ENCODE results near the gene CCDC188. TPM values are rescaled to one million over a fixed set of nuclear protein-coding genes. Genes with fewer than 3 reads are reported as not detected.

CCDC188 gene
- total RNA-seq, 1 experiment from 2014 or later, result not detected

DNA sequence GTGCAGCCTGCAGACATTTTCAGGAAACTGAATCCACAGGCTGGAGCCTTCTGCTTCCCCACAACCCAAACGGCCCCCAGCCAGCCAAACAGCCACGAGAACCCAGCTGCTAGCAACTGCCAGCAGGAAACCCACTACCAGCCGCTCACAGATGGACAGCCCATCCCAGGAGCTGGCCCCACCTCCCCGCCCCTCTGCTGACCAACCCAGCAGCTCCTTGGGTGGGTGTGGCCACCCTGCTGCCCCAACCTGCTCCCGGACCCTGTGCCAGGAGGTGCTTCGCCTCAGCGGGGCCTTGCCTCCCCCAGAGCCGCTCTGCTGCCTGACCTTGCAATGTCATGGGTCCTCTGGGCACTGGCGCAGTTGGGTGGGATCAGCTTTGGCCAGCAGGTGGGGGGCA, 8.2 kb upstream of the CCDC188 start:
- no peak overlapping the region for H3K9ac ChIP-seq (ENCODE audit: low read length)

DNA sequence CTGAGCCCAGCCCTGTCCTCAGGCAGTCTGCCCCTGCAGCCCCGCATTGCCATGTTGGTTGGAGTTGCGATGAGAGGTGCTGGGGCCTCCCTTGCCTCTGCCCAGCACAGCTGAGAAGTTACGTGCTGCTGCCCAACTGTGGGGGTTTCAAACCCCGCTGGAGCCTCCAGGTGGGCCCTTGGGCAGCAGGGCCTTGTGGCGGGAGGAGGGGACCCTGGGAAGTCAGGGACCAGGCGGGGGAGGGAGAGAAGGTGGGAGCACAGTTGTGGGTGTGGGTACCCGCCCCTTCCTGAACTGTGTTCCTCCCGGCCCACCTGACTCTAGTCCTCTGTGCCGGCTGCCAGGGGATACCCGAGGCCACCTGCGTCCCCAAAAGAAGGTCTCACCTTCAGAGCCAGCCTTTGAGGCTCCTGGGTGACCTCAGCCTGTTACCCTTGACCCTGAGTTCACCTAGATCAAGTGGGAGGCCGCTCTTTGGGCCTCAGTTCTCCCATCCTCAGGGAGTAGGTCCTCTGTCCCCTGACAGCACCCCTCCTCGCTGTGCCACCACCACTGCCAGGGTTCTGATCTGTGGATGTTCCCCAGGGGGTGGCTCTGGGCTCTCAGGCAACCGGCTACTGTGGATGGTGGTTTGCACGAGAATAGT, 7.7 kb upstream of the CCDC188 start:
- Histone ChIP-seq H3K4me2 (ENCODE audit: low read depth, low read length, poor library complexity, severe bottlenecking) (no peak overlapping the region), H2AFZ (ENCODE audit: low read length) (no peak overlapping the region), H3K36me3 (ENCODE audit: insufficient read depth, low read length) (no peaks in the 10 kb centered on the region), H3K4me1 (ENCODE audit: low read length) (no peaks in the 10 kb centered on the region), H3K9me2 (replicated peaks; ENCODE audit: insufficient read depth, low read length) (no peaks in the 10 kb centered on the region), H3K9ac (ENCODE audit: low read length) (no peak overlapping the region), H3K27ac (ENCODE audit: low read length) (no peak overlapping the region), H3K4me3 (ENCODE audit: low read length) (no peak overlapping the region), H3K27me3 (ENCODE audit: low read length) (no peaks in the 10 kb centered on the region), H3K79me2 (ENCODE audit: low read length) (no peaks in the 10 kb centered on the region), H4K20me1 (ENCODE audit: insufficient read depth, low read depth, low read length) (no peaks in the 10 kb centered on the region), H3K9me3 (ENCODE audit: low read length) (no peaks in the 10 kb centered on the region)
- DNase-seq, result no peak

More for the DNA sequence above, 8.2 kb upstream of the CCDC188 start:
- Histone ChIP-seq H3K4me2 (ENCODE audit: low read depth, low read length, poor library complexity, severe bottlenecking) (no peak overlapping the region), H3K79me2 (ENCODE audit: low read length) (no peaks in the 10 kb centered on the region), H3K36me3 (ENCODE audit: insufficient read depth, low read length) (no peaks in the 10 kb centered on the region), H3K9me3 (ENCODE audit: low read length) (no peaks in the 10 kb centered on the region), H3K4me1 (ENCODE audit: low read length) (no peaks in the 10 kb centered on the region), H3K9me2 (replicated peaks; ENCODE audit: insufficient read depth, low read length) (no peaks in the 10 kb centered on the region), H3K27ac (ENCODE audit: low read length) (no peak overlapping the region), H3K27me3 (ENCODE audit: low read length) (no peaks in the 10 kb centered on the region), H2AFZ (ENCODE audit: low read length) (no peak overlapping the region), H4K20me1 (ENCODE audit: insufficient read depth, low read depth, low read length) (no peaks in the 10 kb centered on the region), H3K4me3 (ENCODE audit: low read length) (no peak overlapping the region)
- no peak for DNase-seq

DNA sequence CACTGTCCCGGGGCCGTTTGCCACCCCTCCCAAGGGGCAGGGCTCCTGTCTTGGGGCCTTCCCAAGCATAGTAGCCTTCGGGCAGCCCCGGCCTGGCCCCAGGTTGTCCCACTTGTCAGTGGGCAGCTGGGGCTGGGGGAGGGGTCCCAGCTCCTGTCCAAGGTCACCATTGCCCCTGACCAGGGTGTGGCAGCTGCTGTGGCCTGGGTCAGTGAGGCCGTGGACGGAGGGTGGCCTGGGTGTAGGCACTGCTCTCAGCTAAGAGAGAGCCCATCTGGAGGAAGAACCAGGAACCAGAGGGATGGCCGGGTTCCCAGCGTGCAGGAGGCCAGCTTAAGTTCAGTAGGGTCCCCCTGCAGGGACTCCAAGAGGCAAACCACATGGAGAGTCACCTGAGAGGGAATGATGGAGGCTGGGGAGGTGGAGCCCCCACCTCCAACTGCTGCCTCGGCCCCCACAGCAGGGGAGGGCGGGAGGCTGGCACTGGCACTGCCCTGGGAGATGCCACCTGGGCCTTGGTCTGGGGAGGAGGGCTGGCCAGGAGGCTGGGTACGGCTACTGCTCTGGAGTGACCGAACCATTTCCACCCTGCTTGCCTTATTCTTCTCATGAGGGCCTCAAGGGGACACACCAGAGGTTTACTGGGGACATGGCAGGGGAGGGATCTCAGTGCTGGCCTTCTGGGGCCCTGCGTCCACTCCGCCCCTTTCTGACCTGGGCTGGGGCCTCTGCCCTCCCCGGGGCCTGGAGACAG, 6.8 kb upstream of the CCDC188 start:
- Histone ChIP-seq H3K27me3 (ENCODE audit: low read length) (no peaks in the 10 kb centered on the region), H3K27ac (ENCODE audit: low read length) (no peak overlapping the region), H3K36me3 (ENCODE audit: insufficient read depth, low read length) (no peaks in the 10 kb centered on the region), H3K4me2 (ENCODE audit: low read depth, low read length, poor library complexity, severe bottlenecking) (no peak overlapping the region), H3K9ac (ENCODE audit: low read length) (no peak overlapping the region), H3K79me2 (ENCODE audit: low read length) (no peaks in the 10 kb centered on the region), H3K9me2 (replicated peaks; ENCODE audit: insufficient read depth, low read length) (no peaks in the 10 kb centered on the region), H3K4me1 (ENCODE audit: low read length) (no peaks in the 10 kb centered on the region), H2AFZ (ENCODE audit: low read length) (no peak overlapping the region), H3K9me3 (ENCODE audit: low read length) (no peaks in the 10 kb centered on the region), H3K4me3 (ENCODE audit: low read length) (no peak overlapping the region), H4K20me1 (ENCODE audit: insufficient read depth, low read depth, low read length) (no peaks in the 10 kb centered on the region)
- no peak for DNase-seq

DNA sequence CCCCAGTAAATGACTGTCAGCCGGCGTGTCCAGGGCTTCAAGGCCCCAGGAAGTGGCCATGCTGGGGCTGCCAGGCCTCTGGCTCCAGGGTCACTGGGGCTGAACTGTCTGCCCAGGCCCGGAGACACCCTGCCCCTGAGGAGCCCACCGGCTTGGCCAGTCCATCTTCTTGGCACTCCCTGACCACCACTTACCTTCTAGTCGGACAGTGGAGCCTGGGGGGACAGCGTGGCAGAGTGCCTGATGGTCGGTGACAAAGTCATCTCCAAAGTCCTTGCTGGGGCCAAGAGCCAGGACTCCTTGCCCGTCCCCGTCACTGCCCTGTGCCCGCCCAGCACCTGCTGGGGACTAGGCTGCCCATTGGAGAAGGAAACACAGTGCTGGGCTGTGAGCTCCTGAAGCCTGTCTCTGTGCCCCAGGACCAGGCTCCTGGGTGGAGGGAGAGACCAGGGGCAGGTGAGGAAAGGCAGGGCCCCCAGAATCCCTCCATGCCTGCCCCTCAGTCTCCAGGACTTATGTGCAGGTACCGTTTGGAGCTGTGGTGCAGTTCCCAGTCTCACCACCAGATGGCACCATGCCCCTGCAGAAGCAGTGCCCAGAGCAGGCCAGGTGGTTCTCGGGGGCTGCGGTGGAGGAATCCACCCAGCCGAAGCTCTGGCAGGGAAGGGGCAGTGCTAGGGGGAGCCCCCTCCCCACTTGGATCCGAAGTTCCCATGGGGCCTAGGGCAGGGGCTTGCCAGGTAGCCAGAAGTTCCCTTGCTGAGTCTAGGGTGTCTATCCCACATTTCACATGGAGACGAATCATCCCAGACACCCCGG, 6.0 kb upstream of the CCDC188 start:
- Histone ChIP-seq H3K27ac (ENCODE audit: low read length) (no peak overlapping the region), H3K4me2 (ENCODE audit: low read depth, low read length, poor library complexity, severe bottlenecking) (no peak overlapping the region), H3K9ac (ENCODE audit: low read length) (no peak overlapping the region), H3K9me2 (replicated peaks; ENCODE audit: insufficient read depth, low read length) (no peaks in the 10 kb centered on the region), H3K4me3 (ENCODE audit: low read length) (no peak overlapping the region), H4K20me1 (ENCODE audit: insufficient read depth, low read depth, low read length) (no peaks in the 10 kb centered on the region), H3K27me3 (ENCODE audit: low read length) (no peaks in the 10 kb centered on the region), H3K36me3 (ENCODE audit: insufficient read depth, low read length) (no peaks in the 10 kb centered on the region), H3K4me1 (ENCODE audit: low read length) (no peaks in the 10 kb centered on the region), H3K9me3 (ENCODE audit: low read length) (no peaks in the 10 kb centered on the region), H3K79me2 (ENCODE audit: low read length) (no peaks in the 10 kb centered on the region), H2AFZ (ENCODE audit: low read length) (no peak overlapping the region)
- DNase-seq, result peak; percentile 94

DNA sequence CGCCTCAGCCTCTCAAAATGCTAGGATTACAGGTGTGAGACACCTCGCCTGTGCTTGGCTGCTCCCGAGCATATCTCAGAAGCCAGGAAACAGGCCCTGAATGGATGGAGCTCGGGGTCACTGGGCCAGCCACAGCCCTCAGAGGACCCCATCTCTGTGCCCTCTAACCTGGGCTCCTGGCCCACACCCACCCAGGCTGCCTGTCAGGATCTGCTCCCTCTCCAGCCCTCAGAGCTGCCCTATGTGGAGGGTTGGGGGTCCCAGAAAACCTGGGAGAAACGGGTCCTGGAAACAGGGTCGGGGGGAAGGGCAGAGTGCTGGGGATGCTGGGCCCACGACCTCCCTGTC, 5.2 kb upstream of the CCDC188 start:
- H3K9me2 ChIP-seq (replicated peaks; ENCODE audit: insufficient read depth, low read length), result no peaks in the 10 kb centered on the region
- no peaks in the 10 kb centered on the region for H3K79me2 ChIP-seq (ENCODE audit: low read length)
- H3K27ac ChIP-seq (ENCODE audit: low read length), result no peak overlapping the region
- no peak overlapping the region for H3K4me2 ChIP-seq (ENCODE audit: low read depth, low read length, poor library complexity, severe bottlenecking)
- no peak for DNase-seq
- H4K20me1 ChIP-seq (ENCODE audit: insufficient read depth, low read depth, low read length), result no peaks in the 10 kb centered on the region
- H3K9ac ChIP-seq (ENCODE audit: low read length), result no peak overlapping the region
- H3K36me3 ChIP-seq (ENCODE audit: insufficient read depth, low read length), result no peaks in the 10 kb centered on the region
- H3K4me3 ChIP-seq (ENCODE audit: low read length), result no peak overlapping the region
- H3K27me3 ChIP-seq (ENCODE audit: low read length), result no peaks in the 10 kb centered on the region
- no peak overlapping the region for H2AFZ ChIP-seq (ENCODE audit: low read length)
- H3K4me1 ChIP-seq (ENCODE audit: low read length), result no peaks in the 10 kb centered on the region
- no peaks in the 10 kb centered on the region for H3K9me3 ChIP-seq (ENCODE audit: low read length)

DNA sequence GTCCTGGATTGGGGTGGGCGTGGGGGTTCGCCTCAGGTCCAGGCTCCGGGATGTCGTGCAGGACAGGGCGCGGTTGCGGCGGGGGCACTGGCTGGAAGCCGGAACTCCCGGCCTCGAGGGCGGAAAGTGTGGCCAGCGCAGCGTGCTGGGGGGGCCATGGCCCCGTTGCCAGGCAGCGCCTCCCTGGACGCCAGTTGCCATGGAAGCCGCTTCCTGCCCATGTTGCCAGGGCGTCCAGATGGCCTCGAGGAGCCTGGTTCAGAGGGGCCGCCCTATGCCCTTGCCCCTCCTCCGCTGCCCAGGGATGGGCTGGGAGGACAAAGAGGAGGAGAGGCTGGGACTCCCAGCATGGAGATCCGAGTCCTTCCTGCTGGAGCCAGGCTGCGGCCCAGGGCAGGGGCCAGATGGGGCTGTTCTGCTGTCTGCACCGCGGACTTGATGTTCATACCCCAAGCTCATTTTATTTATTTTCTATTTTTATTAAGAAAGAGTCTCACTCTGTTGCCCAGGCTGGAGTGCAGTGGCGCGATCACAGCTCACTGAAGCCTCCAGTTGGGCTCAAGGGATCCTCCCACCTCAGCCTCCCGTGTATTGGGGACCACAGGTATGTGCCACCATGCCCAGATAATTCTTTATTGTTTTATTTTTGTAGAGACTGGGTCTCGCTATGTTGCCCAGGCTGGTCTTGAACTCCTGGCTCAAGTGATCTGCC, 4.6 kb upstream of the CCDC188 start:
- no peak overlapping the region for H3K27ac ChIP-seq (ENCODE audit: low read length)
- H4K20me1 ChIP-seq (ENCODE audit: insufficient read depth, low read depth, low read length), result no peaks in the 10 kb centered on the region
- no peak overlapping the region for H3K4me3 ChIP-seq (ENCODE audit: low read length)
- H3K4me2 ChIP-seq (ENCODE audit: low read depth, low read length, poor library complexity, severe bottlenecking), result no peak overlapping the region
- no peaks in the 10 kb centered on the region for H3K36me3 ChIP-seq (ENCODE audit: insufficient read depth, low read length)
- DNase-seq, result no peak
- H3K27me3 ChIP-seq (ENCODE audit: low read length), result no peaks in the 10 kb centered on the region
- H3K79me2 ChIP-seq (ENCODE audit: low read length), result no peaks in the 10 kb centered on the region
- H3K9me2 ChIP-seq (replicated peaks; ENCODE audit: insufficient read depth, low read length), result no peaks in the 10 kb centered on the region
- no peak overlapping the region for H3K9ac ChIP-seq (ENCODE audit: low read length)
- H3K9me3 ChIP-seq (ENCODE audit: low read length), result no peaks in the 10 kb centered on the region
- H2AFZ ChIP-seq (ENCODE audit: low read length), result no peak overlapping the region
- no peaks in the 10 kb centered on the region for H3K4me1 ChIP-seq (ENCODE audit: low read length)

DNA sequence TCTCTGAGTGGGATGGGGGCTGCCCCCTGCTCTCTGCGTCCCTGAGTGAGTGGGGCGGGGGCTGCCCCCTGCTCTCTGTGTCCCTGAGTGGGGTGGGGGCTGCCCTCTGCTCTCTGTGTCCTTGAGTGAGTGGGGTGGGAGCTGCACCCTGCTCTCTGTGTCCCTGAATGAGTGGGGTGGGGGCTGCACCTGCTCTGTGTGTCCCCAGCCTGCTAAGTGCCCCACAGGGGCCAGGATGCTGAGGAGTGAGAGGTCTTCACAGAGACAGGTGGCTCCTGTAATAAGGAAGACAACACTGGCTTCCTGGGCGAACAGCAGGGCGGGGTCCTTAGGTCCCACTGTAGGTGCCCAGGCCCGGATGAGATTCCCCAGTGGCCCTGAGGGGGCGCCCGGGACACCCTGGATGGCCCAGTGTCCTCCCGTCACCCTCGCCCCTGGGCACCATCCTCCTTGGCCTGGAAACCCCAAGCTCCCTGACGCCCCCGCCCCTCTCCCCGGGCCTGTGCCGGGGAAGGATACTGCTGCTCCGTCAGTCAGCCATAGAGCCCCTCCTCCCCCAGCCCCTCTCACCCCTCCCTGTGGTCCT, 3.8 kb upstream of the CCDC188 start:
- Histone ChIP-seq H3K27ac (ENCODE audit: low read length) (no peak overlapping the region), H3K27me3 (ENCODE audit: low read length) (no peaks in the 10 kb centered on the region), H3K79me2 (ENCODE audit: low read length) (no peaks in the 10 kb centered on the region), H3K4me3 (ENCODE audit: low read length) (no peak overlapping the region), H3K4me1 (ENCODE audit: low read length) (peaks cover under 1% of the 10 kb centered on the region), H3K9me2 (replicated peaks; ENCODE audit: insufficient read depth, low read length) (no peaks in the 10 kb centered on the region), H3K36me3 (ENCODE audit: insufficient read depth, low read length) (no peaks in the 10 kb centered on the region), H2AFZ (ENCODE audit: low read length) (no peak overlapping the region), H3K9ac (ENCODE audit: low read length) (no peak overlapping the region), H3K9me3 (ENCODE audit: low read length) (no peaks in the 10 kb centered on the region), H4K20me1 (ENCODE audit: insufficient read depth, low read depth, low read length) (no peaks in the 10 kb centered on the region), H3K4me2 (ENCODE audit: low read depth, low read length, poor library complexity, severe bottlenecking) (no peak overlapping the region)
- DNase-seq, result no peak
